Liver (tissue), 9 donors: ENCODE data around the gene AOPEP. TPM values are rescaled to one million over a fixed set of nuclear protein-coding genes. Genes with fewer than 3 reads are reported as not detected.

ENCODE experiments used
- DNase-seq: peaks from one replicate; pipeline ENCODE4 v3.0.0-alpha.2; 2017; ENCODE audit warnings: low spot score
- H3K27ac ChIP-seq, 2 donors: one replicate each; pipeline ENCODE4 v1.7.0; 2013; ENCODE audit warnings: inconsistent platforms in 2 of 2, low read length in 2 of 2, control low read depth in 1 of 2, low read depth in 1 of 2, mild to moderate bottlenecking in 1 of 2
- H3K27me3 ChIP-seq, 4 donors: one replicate each; pipeline versions ENCODE4 v1.6.1 to v1.7.0; 2013; ENCODE audit warnings: low read length in 3 of 4, inconsistent platforms in 1 of 4, mild to moderate bottlenecking in 1 of 4, moderate library complexity in 1 of 4; ENCODE audit not compliant: control insufficient read depth in 4 of 4, insufficient read depth in 4 of 4
- H3K36me3 ChIP-seq, 4 donors: one replicate each; pipeline versions ENCODE4 v1.6.1 to v1.7.0; 2013; ENCODE audit warnings: low read length in 3 of 4, mild to moderate bottlenecking in 3 of 4, low read depth in 1 of 4, moderate library complexity in 1 of 4; ENCODE audit not compliant: control insufficient read depth in 4 of 4, insufficient read depth in 3 of 4
- H3K4me1 ChIP-seq, 4 donors: one replicate each; pipeline versions ENCODE4 v1.6.1 to v1.7.0; 2013; ENCODE audit warnings: low read length in 3 of 4, mild to moderate bottlenecking in 3 of 4, moderate library complexity in 1 of 4; ENCODE audit not compliant: control insufficient read depth in 4 of 4, insufficient read depth in 4 of 4
- H3K4me3 ChIP-seq, 3 donors: one replicate each; pipeline versions ENCODE4 v1.6.1 to v1.7.0; 2013; ENCODE audit warnings: low read length in 3 of 3, control low read depth in 1 of 3, low read depth in 1 of 3, mild to moderate bottlenecking in 1 of 3
- H3K9ac ChIP-seq, 2 donors: one replicate each; pipeline ENCODE4 v1.7.0; 2013; ENCODE audit warnings: low read length in 2 of 2, mild to moderate bottlenecking in 2 of 2, moderate library complexity in 2 of 2, control low read depth in 1 of 2, low read depth in 1 of 2
- H3K9me3 ChIP-seq, 4 donors: one replicate each; pipeline versions ENCODE4 v1.6.1 to v1.7.0; 2013; ENCODE audit warnings: low read length in 3 of 4; ENCODE audit not compliant: control insufficient read depth in 4 of 4
- EGR1 ChIP-seq, 2 donors: IDR thresholded peaks; 2 replicates each; pipeline ENCODE4 v1.6.1; 2016 to 2018; ENCODE audit warnings: antibody characterized with exemption in 2 of 2, low read depth in 2 of 2
- FOXA1 ChIP-seq: IDR thresholded peaks from 2 replicates; pipeline ENCODE4 v1.6.1; 2016; ENCODE audit warnings: antibody characterized with exemption
- FOXA2 ChIP-seq: IDR thresholded peaks from 2 replicates; pipeline ENCODE4 v1.6.1; 2016; ENCODE audit warnings: antibody characterized with exemption
- GABPA ChIP-seq, 2 donors: IDR thresholded peaks in 1 of 2; conservative IDR thresholded peaks in 1 of 2; 2 replicates each; pipeline ENCODE4 v1.6.1; 2016; ENCODE audit warnings: antibody characterized with exemption in 2 of 2, mild to moderate bottlenecking in 1 of 2, moderate library complexity in 1 of 2
- HNF4A ChIP-seq, 2 donors: conservative IDR thresholded peaks; 2 replicates each; pipeline ENCODE4 v1.6.1; 2016; ENCODE audit warnings: antibody characterized with exemption in 2 of 2, mild to moderate bottlenecking in 2 of 2
- HNF4G ChIP-seq: IDR thresholded peaks from 2 replicates; pipeline ENCODE4 v1.6.1; 2016; ENCODE audit warnings: antibody characterized with exemption
- JUND ChIP-seq, 2 donors: IDR thresholded peaks; 2 replicates each; pipeline ENCODE4 v1.6.1; 2016; ENCODE audit warnings: antibody characterized with exemption in 2 of 2
- NR2F2 ChIP-seq: IDR thresholded peaks from 2 replicates; pipeline ENCODE4 v1.6.1; 2016; ENCODE audit warnings: antibody characterized with exemption
- RAD21 ChIP-seq, 2 donors: IDR thresholded peaks; 2 replicates each; pipeline ENCODE4 v1.6.1; 2016; ENCODE audit warnings: antibody characterized with exemption in 2 of 2, mild to moderate bottlenecking in 2 of 2
- RXRA ChIP-seq, 2 donors: IDR thresholded peaks; 2 replicates each; pipeline ENCODE4 v1.6.1; 2017 to 2018; ENCODE audit warnings: antibody characterized with exemption in 2 of 2, mild to moderate bottlenecking in 1 of 2
- SP1 ChIP-seq: IDR thresholded peaks from 2 replicates; pipeline ENCODE4 v1.6.1; 2018; ENCODE audit warnings: antibody characterized with exemption, mild to moderate bottlenecking
- TAF1 ChIP-seq: conservative IDR thresholded peaks from 2 replicates; pipeline ENCODE4 v1.6.1; 2016; ENCODE audit warnings: antibody characterized with exemption, mild to moderate bottlenecking
- YY1 ChIP-seq: IDR thresholded peaks from 2 replicates; pipeline ENCODE4 v1.6.1; 2016; ENCODE audit warnings: antibody characterized with exemption, mild to moderate bottlenecking
- WGBS: extraction: QIAGEN DNeasy Blood & Tissue Kit; methylation state at CpG from one replicate; pipeline ENCODE4 v1.1.7; 2013; 5-methylcytosine and 5-hydroxymethylcytosine counted together
- polyA plus RNA-seq, 2 donors: library from polyadenylated mRNA; stranded (reverse) in 1 of 2; unstranded in 1 of 2; fragments of 200-250 nt in 1 of 2; fragments of >200 nt in 1 of 2; fragmentation: Nextera tagmentation in 1 of 2; extraction: Ambion mirVana in 1 of 2; gene quantifications; one replicate each; pipeline versions ENCODE4 v1.2.1 to v1.2.3, GENCODE V29; 2013 to 2015
- total RNA-seq, 2 donors: library from RNA; depleted of rRNA; stranded (reverse); fragments of >200 nt; gene quantifications; one replicate each; pipeline ENCODE4 v1.2.3, GENCODE V29; 2014
- TF ChIP-seq, protein P1 (sequence below): IDR thresholded peaks from 2 replicates; pipeline ENCODE4 v1.6.1; 2016; ENCODE audit warnings: antibody characterized with exemption
- TF ChIP-seq, protein P2 (sequence below): IDR thresholded peaks from 2 replicates; pipeline ENCODE4 v1.6.1; 2016; ENCODE audit warnings: antibody characterized with exemption
- TF ChIP-seq, protein P3 (sequence below): IDR thresholded peaks from 2 replicates; pipeline ENCODE4 v1.6.1; 2016; ENCODE audit warnings: antibody characterized with exemption
- TF ChIP-seq, protein P4 (sequence below): fragments of 150-350 bp; IDR thresholded peaks from 2 replicates; pipeline ENCODE4 v1.5.1; 2017; ENCODE audit warnings: improper control_type of control experiment, low read depth, low read length; ENCODE audit not compliant: missing input control
- TF ChIP-seq, protein P5 (sequence below): IDR thresholded peaks from 2 replicates; pipeline ENCODE4 v1.6.1; 2016; ENCODE audit warnings: antibody characterized with exemption, mild to moderate bottlenecking
- donor health status: healthy.
- donor health status: healthy.
- donor health status: healthy.
- donor health status: healthy.
- donor health status: healthy.

The AOPEP gene
- total and polyA plus RNA-seq, 4 donors: 22.2 to 77.1 (median 34.8) TPM

DNA sequence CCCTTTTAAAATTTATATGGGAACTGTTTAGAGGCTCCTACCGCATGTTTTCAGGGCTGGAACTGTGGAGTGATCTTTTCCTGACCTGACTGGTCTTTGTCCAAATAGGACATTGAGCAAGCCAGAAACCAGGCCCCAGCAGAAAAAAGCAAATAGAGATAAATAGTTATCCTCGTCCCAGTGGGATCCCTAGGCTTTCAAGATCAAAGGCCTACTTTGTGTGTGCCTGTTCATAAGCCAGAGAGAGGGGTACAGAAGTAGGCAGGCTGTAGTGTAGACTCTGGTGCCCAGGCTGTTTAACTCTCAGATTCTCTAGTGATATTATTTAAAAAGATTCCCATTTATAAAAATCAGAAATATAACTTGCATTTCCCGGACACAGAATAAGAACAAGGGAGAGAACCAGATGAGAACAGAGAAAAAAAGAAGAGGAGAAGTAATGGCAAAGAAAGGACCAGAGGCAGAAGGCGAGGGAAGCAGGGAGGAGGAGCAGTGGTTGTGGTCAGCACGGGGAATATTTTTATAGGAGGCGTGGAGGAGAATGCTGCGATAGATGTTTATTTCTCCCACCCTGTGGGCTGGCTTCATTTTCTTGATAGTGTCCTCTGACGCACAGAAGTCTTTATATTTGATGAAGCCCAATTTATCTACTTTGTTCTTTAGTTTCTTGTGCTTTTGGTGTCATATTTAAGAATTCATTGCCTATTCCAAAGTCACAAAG is 101.2 kb downstream of the AOPEP start:
- H3K9me3 ChIP-seq: no peaks in the 10 kb centered on the region
- H3K4me1 ChIP-seq: peaks cover 2 to 13% (median 6%) of the 10 kb centered on the region in 4 donors
- no peak for DNase-seq
- TF ChIP-seq HNF4A (conservative IDR thresholded peaks at IDR 0.05) (peak; percentile 81 to 90), FOXA2 (peak; percentile 69), RAD21 (IDR thresholded peaks at IDR 0.05) (peak; percentile 68 to 76), TAF1 (peak; percentile 64), SP1 (peak; percentile 83), JUND (IDR thresholded peaks at IDR 0.05) (peak; percentile 37 to 83), GABPA (IDR thresholded peaks at IDR 0.05 in 1 of 2, conservative IDR thresholded peaks at IDR 0.05 in 1 of 2) (no peak), RXRA (IDR thresholded peaks at IDR 0.05) (peak; percentile 88 to 92), YY1 (peak; percentile 83), NR2F2 (peak; percentile 93), EGR1 (IDR thresholded peaks at IDR 0.05; ENCODE audit: low read depth in 2 of 2) (peak in 1 of 2 donors; percentile 82), HNF4G (no peak), FOXA1 (peak; percentile 79)
- TF ChIP-seq, protein P1, sequence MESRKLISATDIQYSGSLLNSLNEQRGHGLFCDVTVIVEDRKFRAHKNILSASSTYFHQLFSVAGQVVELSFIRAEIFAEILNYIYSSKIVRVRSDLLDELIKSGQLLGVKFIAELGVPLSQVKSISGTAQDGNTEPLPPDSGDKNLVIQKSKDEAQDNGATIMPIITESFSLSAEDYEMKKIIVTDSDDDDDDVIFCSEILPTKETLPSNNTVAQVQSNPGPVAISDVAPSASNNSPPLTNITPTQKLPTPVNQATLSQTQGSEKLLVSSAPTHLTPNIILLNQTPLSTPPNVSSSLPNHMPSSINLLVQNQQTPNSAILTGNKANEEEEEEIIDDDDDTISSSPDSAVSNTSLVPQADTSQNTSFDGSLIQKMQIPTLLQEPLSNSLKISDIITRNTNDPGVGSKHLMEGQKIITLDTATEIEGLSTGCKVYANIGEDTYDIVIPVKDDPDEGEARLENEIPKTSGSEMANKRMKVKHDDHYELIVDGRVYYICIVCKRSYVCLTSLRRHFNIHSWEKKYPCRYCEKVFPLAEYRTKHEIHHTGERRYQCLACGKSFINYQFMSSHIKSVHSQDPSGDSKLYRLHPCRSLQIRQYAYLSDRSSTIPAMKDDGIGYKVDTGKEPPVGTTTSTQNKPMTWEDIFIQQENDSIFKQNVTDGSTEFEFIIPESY: peak; percentile 81
- TF ChIP-seq, protein P2, sequence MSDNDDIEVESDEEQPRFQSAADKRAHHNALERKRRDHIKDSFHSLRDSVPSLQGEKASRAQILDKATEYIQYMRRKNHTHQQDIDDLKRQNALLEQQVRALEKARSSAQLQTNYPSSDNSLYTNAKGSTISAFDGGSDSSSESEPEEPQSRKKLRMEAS: peak; percentile 95
- TF ChIP-seq, protein P3, sequence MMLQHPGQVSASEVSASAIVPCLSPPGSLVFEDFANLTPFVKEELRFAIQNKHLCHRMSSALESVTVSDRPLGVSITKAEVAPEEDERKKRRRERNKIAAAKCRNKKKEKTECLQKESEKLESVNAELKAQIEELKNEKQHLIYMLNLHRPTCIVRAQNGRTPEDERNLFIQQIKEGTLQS: no peak
- TF ChIP-seq, protein P4, sequence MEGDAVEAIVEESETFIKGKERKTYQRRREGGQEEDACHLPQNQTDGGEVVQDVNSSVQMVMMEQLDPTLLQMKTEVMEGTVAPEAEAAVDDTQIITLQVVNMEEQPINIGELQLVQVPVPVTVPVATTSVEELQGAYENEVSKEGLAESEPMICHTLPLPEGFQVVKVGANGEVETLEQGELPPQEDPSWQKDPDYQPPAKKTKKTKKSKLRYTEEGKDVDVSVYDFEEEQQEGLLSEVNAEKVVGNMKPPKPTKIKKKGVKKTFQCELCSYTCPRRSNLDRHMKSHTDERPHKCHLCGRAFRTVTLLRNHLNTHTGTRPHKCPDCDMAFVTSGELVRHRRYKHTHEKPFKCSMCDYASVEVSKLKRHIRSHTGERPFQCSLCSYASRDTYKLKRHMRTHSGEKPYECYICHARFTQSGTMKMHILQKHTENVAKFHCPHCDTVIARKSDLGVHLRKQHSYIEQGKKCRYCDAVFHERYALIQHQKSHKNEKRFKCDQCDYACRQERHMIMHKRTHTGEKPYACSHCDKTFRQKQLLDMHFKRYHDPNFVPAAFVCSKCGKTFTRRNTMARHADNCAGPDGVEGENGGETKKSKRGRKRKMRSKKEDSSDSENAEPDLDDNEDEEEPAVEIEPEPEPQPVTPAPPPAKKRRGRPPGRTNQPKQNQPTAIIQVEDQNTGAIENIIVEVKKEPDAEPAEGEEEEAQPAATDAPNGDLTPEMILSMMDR: no peak
- 48% methylated on average over 8 of the region's 8 CpGs for WGBS
- H3K27ac ChIP-seq: peak overlapping the region; percentile 59 to 88
- H3K9ac ChIP-seq: peak overlapping the region in 1 of 2 donors; percentile 71
- no peaks in the 10 kb centered on the region for H3K27me3 ChIP-seq
- no peak overlapping the region for H3K4me3 ChIP-seq
- no peaks in the 10 kb centered on the region for H3K36me3 ChIP-seq

DNA sequence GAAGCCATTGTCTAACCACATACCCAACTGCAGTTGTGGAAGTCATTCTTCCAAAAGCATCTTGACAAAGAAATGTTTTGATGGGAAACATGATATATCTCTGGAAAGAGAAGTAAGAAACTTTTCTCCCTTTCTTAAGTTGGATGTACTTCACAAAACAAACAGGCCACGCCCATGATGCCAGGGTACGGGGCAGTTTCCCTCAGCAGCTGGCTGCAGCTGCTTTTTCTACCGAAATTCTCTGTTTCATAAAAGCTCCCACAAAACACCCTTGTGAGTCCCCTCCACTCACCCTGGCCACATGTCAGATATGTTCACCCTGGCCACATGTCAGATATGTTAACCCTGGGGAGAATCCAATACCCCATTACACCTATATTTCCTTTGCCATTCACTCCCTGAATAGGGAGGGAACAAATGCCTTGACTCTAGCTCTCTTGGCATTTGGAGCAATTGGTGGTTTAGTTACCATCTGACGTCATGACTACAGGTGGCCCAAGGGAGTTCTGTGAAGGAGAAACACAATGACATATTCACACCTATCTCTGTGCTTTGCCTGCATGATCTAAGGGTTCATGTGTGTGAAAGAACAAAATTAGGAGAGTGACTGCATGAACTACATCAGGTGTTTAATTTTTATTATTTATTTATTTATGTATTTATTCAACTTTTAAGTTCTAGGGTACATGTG is 103.0 kb downstream of the AOPEP start:
- Histone ChIP-seq H3K4me1 (peaks cover 4 to 19% (median 8%) of the 10 kb centered on the region in 4 donors), H3K27me3 (no peaks in the 10 kb centered on the region), H3K27ac (peak overlapping the region in 1 of 2 donors; percentile 7), H3K9ac (no peak overlapping the region), H3K4me3 (no peak overlapping the region), H3K36me3 (no peaks in the 10 kb centered on the region), H3K9me3 (no peaks in the 10 kb centered on the region)
- 91% methylated on average over 4 of the region's 4 CpGs for WGBS
- no peak for DNase-seq
- TF ChIP-seq RAD21 (IDR thresholded peaks at IDR 0.05) (no peak), HNF4G (no peak), NR2F2 (no peak), GABPA (IDR thresholded peaks at IDR 0.05 in 1 of 2, conservative IDR thresholded peaks at IDR 0.05 in 1 of 2) (no peak), FOXA1 (no peak), TAF1 (no peak), EGR1 (IDR thresholded peaks at IDR 0.05; ENCODE audit: low read depth in 2 of 2) (no peak), YY1 (no peak), JUND (IDR thresholded peaks at IDR 0.05) (no peak), HNF4A (conservative IDR thresholded peaks at IDR 0.05) (no peak), RXRA (IDR thresholded peaks at IDR 0.05) (no peak)
- TF ChIP-seq, protein P5, sequence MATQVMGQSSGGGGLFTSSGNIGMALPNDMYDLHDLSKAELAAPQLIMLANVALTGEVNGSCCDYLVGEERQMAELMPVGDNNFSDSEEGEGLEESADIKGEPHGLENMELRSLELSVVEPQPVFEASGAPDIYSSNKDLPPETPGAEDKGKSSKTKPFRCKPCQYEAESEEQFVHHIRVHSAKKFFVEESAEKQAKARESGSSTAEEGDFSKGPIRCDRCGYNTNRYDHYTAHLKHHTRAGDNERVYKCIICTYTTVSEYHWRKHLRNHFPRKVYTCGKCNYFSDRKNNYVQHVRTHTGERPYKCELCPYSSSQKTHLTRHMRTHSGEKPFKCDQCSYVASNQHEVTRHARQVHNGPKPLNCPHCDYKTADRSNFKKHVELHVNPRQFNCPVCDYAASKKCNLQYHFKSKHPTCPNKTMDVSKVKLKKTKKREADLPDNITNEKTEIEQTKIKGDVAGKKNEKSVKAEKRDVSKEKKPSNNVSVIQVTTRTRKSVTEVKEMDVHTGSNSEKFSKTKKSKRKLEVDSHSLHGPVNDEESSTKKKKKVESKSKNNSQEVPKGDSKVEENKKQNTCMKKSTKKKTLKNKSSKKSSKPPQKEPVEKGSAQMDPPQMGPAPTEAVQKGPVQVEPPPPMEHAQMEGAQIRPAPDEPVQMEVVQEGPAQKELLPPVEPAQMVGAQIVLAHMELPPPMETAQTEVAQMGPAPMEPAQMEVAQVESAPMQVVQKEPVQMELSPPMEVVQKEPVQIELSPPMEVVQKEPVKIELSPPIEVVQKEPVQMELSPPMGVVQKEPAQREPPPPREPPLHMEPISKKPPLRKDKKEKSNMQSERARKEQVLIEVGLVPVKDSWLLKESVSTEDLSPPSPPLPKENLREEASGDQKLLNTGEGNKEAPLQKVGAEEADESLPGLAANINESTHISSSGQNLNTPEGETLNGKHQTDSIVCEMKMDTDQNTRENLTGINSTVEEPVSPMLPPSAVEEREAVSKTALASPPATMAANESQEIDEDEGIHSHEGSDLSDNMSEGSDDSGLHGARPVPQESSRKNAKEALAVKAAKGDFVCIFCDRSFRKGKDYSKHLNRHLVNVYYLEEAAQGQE: no peak
- TF ChIP-seq, protein P1: no peak
